ENCODE results near the gene STK32C.

DNA sequence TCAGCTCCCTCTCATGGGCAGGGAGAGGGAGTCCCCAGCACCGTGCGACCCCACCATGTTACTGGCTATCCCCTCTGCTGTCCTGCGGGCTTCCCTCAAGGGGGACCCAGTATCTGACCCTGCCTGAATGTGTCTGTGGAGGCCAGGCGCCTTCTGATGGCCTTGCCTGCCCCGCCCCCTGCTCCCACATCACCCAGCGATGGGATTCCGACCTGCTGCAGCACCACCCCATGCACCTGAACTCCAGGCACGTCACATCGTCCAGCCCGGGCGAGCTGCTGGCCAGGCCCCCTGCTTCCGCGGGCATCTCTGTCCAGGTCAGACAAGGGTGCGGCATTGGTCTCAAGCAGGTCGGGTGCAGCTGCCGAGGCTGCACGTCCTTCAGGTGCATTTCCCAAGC is 43.2 kb upstream of the STK32C start:
- no peak for TF ChIP-seq EZH2 (IDR thresholded peaks at IDR 0.05; ENCODE audit: insufficient read depth, poor library complexity, severe bottlenecking)
- no peak for TF ChIP-seq EZH2phosphoT487 (IDR thresholded peaks at IDR 0.05; ENCODE audit: insufficient read depth, low read depth)

All from GM23248 (cell line).